Gastroesophageal sphincter (tissue), 3 donors: Measurements from ENCODE around the gene KCNE4.

Experiments used
- POLR2A ChIP-seq, 2 donors: fragments of 450-650 bp; IDR thresholded peaks; one replicate each; pipeline ENCODE4 v1.6.1; 2017; ENCODE audit warnings: antibody characterized with exemption in 2 of 2, mild to moderate bottlenecking in 2 of 2, moderate library complexity in 1 of 2
- TF ChIP-seq, protein P1 (sequence below), 4 experiments: fragments of 200-600 bp in 2 of 4; fragments of 450-650 bp in 2 of 4; sonication (generic) in 1 of 4; IDR thresholded peaks; one replicate each; pipeline ENCODE4 v1.5.1; 2017 to 2019; ENCODE audit warnings: antibody characterized with exemption in 4 of 4, mild to moderate bottlenecking in 2 of 4, moderate library complexity in 2 of 4

- TF ChIP-seq POLR2A (IDR thresholded peaks at IDR 0.05): no peak
- TF ChIP-seq, protein P1, sequence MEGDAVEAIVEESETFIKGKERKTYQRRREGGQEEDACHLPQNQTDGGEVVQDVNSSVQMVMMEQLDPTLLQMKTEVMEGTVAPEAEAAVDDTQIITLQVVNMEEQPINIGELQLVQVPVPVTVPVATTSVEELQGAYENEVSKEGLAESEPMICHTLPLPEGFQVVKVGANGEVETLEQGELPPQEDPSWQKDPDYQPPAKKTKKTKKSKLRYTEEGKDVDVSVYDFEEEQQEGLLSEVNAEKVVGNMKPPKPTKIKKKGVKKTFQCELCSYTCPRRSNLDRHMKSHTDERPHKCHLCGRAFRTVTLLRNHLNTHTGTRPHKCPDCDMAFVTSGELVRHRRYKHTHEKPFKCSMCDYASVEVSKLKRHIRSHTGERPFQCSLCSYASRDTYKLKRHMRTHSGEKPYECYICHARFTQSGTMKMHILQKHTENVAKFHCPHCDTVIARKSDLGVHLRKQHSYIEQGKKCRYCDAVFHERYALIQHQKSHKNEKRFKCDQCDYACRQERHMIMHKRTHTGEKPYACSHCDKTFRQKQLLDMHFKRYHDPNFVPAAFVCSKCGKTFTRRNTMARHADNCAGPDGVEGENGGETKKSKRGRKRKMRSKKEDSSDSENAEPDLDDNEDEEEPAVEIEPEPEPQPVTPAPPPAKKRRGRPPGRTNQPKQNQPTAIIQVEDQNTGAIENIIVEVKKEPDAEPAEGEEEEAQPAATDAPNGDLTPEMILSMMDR (IDR thresholded peaks at IDR 0.05): no peak
Observed at GRCh38 chr2:223079925-223080324, 27.9 kb downstream of the KCNE4 start.
